ENCODE measurements around the gene HEXIM2.
A peak's percentile ranks its signal among the peaks of the same experiment; 100 is the strongest.

HEXIM2 gene

GRCh38 chr17:45162025-45162687 lies 481 bp downstream of the HEXIM2 start:
- Histone ChIP-seq H3K27me3 (no peaks in the 10 kb centered on the region), H3K4me3 (ENCODE audit: low read depth, low read length) (peak overlapping the region; percentile 87), H3K4me1 (peaks cover 11% of the 10 kb centered on the region; the same call in 1 of the 2 replicates), H3K9me3 (no peaks in the 10 kb centered on the region), H3K36me3 (peaks cover 4% of the 10 kb centered on the region)
- TF ChIP-seq CTCF (IDR thresholded peaks at IDR 0.05; ENCODE audit: low read depth, low read length), result no peak
- no peak for DNase-seq

GRCh38 chr17:45164734-45165269 lies 3.1 kb downstream of the HEXIM2 start:
- no peak for TF ChIP-seq CTCF (IDR thresholded peaks at IDR 0.05; ENCODE audit: low read depth, low read length)
- Histone ChIP-seq H3K27me3 (no peaks in the 10 kb centered on the region), H3K4me1 (0 out of 2 replicates have a peak, but pooled peaks cover 6% of the 10 kb centered on the region), H3K36me3 (peaks cover 4% of the 10 kb centered on the region), H3K4me3 (ENCODE audit: low read depth, low read length) (no peak overlapping the region), H3K9me3 (no peaks in the 10 kb centered on the region)
- DNase-seq, result no peak

GRCh38 chr17:45168991-45169752 lies 7.5 kb downstream of the HEXIM2 start:
- no peak for DNase-seq
- peaks cover 10% of the 10 kb centered on the region for H3K4me1 ChIP-seq
- TF ChIP-seq CTCF (IDR thresholded peaks at IDR 0.05; ENCODE audit: low read depth, low read length), result no peak
- H3K27me3 ChIP-seq, result no peaks in the 10 kb centered on the region
- H3K36me3 ChIP-seq, result no peaks in the 10 kb centered on the region
- H3K4me3 ChIP-seq (ENCODE audit: low read depth, low read length), result no peak overlapping the region
- H3K9me3 ChIP-seq, result no peaks in the 10 kb centered on the region

GRCh38 chr17:45170280-45170930 lies 8.7 kb downstream of the HEXIM2 start:
- Histone ChIP-seq H3K9me3 (no peaks in the 10 kb centered on the region), H3K27me3 (no peaks in the 10 kb centered on the region), H3K4me1 (peaks cover 10% of the 10 kb centered on the region), H3K4me3 (ENCODE audit: low read depth, low read length) (no peak overlapping the region), H3K36me3 (no peaks in the 10 kb centered on the region)
- no peak for TF ChIP-seq CTCF (IDR thresholded peaks at IDR 0.05; ENCODE audit: low read depth, low read length)
- no peak for DNase-seq

- Histone ChIP-seq H3K9me3 (no peaks in the 10 kb centered on the region), H3K36me3 (no peaks in the 10 kb centered on the region), H3K27me3 (no peaks in the 10 kb centered on the region), H3K4me3 (ENCODE audit: low read depth, low read length) (no peak overlapping the region), H3K4me1 (peaks cover 10% of the 10 kb centered on the region)
- no peak for TF ChIP-seq CTCF (IDR thresholded peaks at IDR 0.05; ENCODE audit: low read depth, low read length)
- DNase-seq, result peak; percentile 43
Observed at GRCh38 chr17:45170931-45171337, 9.3 kb downstream of the HEXIM2 start.

Data from BE2C (cell line).